ENCODE data around the gene RNU2-63P.
"Not testable (repeated sequence)": the region's sequence is repeated elsewhere in the genome, so short reads cannot be mapped to it uniquely, and the experiment has no call there.

Gene RNU2-63P

GRCh38 chr2:87972385-87972784, 44.0 kb downstream of the RNU2-63P start:
- not testable (repeated sequence) for DNase-seq
